GM13977 (cell line): ENCODE measurements around the gene AIF1.
A peak's percentile ranks its signal among the peaks of the same experiment; 100 is the strongest.

ENCODE experiments used
- DNase-seq: peaks from one replicate; pipeline ENCODE4 v3.0.0; 2012; ENCODE audit warnings: low spot score
- in situ Hi-C: fragments of 300-500 bp; cut with MboI; formaldehyde crosslinking; loops from one replicate; pipeline ENCODE4 v1.12.0; 2022; ENCODE audit warnings: low sequenced_read_pairs, low pct_unique_long_range_greater_than_20kb, mixed read lengths, inconsistent platforms; ENCODE audit not compliant: unreplicated experiment
- TF ChIP-seq, protein P1 (sequence below): IDR thresholded peaks from 2 replicates; pipeline ENCODE4 v1.5.1; 2012; ENCODE audit warnings: mild to moderate bottlenecking, control low read depth; ENCODE audit not compliant: insufficient read depth; ENCODE audit errors: extremely low read depth, missing control alignments

The AIF1 gene

DNA sequence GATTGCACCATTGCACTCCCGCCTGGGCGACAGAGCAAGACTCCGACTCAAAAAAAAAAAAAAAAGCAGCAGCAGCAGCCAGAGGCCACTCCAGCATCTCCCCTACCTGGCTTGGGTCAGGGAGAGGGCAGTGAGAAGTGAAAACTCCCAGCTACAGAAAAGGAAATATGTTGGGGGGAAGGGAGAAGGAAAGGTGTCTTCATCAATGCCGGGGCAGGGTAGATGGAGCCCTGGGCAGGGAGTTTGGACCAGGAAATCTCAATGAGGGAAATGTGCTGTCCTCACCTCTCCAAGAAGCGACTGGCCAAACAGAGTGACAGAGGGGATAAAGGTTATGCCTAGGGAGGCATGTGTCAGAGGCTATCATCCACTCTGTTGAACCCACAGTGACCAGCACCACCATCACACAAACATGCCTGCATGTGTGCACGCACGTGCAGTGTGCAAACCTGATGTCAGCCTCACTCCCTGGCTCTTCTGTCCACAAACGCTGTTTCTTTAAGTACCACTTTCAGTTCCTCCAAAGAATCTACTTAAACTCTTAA lies 887 bp upstream of the AIF1 start:
- in situ Hi-C loops, result no loop called here
- TF ChIP-seq, protein P1, sequence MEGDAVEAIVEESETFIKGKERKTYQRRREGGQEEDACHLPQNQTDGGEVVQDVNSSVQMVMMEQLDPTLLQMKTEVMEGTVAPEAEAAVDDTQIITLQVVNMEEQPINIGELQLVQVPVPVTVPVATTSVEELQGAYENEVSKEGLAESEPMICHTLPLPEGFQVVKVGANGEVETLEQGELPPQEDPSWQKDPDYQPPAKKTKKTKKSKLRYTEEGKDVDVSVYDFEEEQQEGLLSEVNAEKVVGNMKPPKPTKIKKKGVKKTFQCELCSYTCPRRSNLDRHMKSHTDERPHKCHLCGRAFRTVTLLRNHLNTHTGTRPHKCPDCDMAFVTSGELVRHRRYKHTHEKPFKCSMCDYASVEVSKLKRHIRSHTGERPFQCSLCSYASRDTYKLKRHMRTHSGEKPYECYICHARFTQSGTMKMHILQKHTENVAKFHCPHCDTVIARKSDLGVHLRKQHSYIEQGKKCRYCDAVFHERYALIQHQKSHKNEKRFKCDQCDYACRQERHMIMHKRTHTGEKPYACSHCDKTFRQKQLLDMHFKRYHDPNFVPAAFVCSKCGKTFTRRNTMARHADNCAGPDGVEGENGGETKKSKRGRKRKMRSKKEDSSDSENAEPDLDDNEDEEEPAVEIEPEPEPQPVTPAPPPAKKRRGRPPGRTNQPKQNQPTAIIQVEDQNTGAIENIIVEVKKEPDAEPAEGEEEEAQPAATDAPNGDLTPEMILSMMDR, result no peak
- peak; percentile 48 for DNase-seq

DNA sequence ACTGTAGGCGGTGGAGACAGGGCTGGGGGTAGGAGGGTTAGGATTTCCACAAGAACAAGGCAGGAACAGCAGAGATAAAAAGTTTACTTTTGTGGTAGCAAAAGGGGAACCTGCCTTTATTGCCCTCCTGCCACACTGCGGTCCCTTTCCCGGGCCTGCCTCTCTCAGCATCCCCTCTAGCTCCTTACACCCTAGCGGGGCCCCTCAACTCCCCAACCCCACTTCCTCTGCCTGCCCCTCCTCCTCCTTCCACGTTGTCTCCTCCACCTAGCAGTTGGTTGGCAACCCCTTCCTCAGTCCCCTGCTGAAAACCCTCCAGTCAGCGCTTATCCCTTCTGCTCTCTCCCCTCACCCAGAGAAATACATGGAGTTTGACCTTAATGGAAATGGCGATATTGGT lies 714 bp downstream of the AIF1 start:
- in situ Hi-C loops, result no loop called here
- TF ChIP-seq, protein P1, result no peak
- no peak for DNase-seq

DNA sequence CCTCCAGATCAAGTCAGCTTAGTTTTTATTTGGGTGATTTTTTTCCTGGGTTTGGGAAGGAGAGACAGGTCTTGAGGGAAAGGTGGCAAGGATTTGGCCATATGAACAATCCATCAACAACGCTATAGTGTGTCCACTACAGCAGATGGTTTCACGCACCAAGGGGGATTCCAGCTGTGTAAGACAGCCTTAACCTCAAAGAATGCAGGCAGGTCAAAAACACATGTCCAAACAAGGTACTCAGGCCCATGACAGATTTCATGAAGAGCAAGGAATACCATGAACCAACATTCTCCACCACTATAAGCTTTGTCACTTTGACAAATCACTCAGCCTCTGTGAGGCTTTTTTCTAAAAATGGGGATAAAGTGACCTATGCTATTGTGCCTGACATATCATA lies 2.0 kb downstream of the AIF1 start:
- TF ChIP-seq, protein P1, result no peak
- DNase-seq, result no peak
- in situ Hi-C loops, result no loop called here

DNA sequence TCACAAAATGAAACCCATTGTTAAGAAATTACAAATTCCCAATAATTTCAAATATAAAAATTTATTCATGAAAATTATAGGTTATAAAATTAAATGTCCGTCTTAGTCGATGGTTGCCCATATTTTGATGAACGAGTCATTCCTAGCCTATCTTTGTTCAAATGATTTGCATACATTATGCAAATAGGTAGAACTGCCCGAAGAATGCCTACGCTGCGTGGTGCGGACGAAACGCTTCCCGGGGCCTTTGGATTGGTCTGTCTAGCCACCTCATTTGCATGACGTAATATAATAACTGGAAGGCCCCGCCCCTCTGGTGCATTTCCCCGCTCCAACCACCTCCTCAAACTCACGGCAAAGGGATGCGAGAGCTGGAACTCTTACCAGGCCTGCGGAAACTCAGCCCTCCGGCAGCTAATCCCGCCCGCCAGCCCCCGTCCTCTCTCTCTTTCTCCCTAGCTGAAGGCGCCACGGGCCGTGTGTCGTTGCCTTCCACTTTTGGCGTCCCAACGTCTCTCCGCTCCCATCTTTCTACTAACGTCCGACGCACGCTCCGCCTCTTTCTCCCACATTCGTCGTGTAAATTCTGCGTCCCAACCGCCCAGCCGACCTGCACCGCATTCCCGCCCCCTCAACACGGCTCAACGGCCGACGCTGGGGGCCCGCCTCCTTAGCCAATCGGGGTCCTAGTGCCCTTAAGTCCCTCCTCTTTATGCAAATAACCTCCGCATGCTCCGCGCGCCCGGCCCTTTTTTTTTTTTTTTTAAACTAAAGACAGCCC lies 5.0 kb downstream of the AIF1 start:
- TF ChIP-seq, protein P1, result no peak
- peak; percentile 90 for DNase-seq
- in situ Hi-C loops, result no loop called here

DNA sequence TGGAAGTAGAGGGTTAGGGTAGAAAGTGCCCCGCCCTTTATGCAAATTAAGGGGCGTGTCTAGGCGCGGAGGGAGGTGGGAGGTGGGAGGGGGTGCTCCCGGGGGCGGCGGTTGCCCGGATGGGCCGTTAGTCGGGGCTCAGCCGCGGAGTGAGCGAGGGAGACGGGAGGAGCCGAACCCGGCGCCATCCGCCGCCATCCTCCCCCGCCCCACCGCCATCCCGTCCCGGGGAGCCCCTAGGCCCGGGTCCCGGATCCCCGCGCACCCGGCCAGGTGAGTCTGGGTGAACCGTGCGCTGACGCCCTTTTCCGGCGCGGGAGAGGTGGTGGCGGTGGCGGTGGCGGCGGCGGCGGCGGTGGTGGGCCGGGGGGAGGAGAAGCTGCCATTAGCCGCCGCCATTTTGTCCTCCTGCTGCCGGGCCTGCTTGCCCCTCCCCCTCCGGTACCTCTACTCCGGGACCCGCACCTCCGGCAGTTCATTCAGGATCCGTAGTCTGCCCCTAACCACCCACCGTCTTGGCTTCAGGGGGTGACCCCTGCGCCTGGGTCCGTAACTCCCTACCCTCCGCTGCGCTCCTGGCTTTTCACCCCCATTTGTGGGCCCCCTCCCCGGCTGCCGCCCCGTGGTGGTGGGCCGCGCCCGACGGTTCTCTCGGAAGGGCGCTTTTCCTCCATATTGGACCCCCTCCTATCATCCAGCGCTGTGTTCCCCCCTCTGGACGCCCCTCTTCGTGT lies 5.7 kb downstream of the AIF1 start, which contains the start of gene PRRC2A:
Gene PRRC2A (plus strand): TSS at position 130 of the 734 bp plus-strand sequence. CDS start 2,075 bp downstream, outside the sequence.
- in situ Hi-C loops, result no loop called here
- peak; percentile 99 for DNase-seq
- TF ChIP-seq, protein P1, result no peak

DNA sequence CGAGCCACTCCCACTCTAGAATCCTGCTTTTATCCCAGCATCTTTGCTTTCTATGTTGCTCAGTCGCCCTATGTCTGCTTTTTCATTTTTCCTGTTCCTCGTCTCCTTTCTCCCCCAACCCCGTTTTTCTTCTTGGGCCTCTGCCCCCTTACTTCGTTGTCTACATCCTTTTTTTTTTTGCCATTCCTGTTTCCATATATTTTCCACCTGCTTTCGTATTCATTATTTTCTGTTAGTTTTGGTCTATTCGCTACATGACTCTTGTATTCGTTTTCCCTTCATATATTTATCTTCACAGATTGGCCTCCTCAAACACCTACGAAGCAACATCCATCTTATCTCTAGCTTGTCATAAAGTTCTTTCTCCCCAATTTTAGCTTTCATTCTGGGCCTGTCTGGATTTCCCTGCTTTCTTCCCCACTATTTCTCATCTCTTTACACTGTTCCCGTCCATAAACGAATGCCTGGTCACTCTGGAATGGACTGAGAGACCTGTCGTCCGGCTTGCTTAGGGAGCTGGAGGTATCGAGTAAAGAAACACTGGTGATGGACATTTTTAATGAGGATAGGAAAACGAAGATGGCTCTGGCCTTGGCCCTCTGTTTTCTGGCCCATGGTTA lies 6.4 kb downstream of the AIF1 start:
- in situ Hi-C loops, result no loop called here
- no peak for DNase-seq

More for the DNA sequence above, 6.4 kb downstream of the AIF1 start:
- TF ChIP-seq, protein P1, result no peak
